ENCODE data around the gene TUBGCP6.
"Not testable (repeated sequence)": the region's sequence is repeated elsewhere in the genome, so short reads cannot be mapped to it uniquely, and the experiment has no call there.

The TUBGCP6 gene

DNA sequence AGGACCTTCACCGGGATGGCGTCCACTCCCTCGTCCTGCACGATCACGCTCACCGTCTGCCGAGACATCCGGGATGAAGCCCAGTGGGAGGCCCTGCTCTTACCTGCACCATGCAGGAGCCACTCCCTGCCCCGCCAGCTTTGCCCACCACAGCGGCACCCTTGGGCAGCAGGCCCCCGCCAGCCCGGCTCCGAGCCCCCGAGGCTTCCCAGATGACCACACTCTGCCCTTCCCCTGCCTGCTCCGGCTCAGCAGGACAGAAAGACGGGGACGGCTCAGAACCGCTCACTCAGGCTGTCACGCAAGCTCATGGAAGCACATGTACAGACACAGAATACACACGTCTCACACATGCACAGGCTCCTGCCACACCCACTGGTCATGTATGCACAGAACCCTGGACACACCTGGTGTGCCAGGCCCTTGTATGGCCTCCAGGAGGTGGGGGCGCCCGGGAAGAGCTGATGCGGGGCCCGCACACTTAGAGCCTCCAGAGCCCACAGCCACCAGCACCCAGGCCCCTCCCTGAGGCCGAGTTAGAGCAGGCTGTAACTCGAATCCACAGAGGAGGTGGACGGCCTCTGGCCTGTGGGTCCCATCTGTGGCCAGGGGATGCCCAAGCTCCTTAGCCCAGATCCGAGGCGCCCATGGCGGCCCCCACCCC, 34.3 kb upstream of the TUBGCP6 start:
- no peak for DNase-seq (ENCODE audit: low read depth)

DNA sequence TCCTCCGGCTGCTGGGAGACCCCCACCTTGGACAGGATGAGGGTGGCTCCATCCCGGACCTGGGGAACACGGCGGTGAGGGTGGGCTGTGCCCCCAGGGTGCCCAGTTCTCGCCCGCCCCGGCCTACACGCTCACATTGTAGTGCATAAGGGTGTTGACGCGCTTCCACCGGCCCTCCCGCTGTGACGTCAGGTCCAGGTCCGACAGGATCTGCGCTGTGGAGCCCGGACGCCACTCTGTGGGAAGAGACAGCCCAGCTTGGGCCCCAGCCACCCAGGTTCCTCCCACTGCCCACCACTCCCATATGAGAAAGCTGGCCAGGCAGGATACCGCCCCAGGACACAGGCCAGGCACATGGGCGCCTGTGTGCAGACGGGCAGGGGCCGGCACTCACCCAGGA, 33.6 kb upstream of the TUBGCP6 start:
- DNase-seq (ENCODE audit: low read depth) = no peak

DNA sequence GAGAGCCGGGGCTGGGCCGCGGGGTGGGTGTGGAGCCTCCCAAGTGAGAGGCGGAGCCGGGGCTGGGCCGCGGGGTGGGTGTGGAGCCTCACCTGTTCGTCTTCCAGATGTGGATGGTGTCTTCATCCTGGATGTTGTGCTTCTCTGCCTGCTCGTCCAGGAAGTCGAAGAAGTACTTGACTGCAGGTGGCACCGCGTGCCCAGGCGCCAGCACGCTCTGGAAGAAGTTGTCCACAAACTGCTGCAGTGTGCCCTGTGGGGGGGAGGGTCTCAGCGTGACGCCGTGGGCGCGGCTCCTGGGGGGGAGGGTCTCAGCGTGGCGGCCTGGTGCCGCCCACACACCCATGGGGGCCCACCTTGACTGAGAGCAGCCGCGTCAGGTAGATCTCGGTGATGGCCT, 32.9 kb upstream of the TUBGCP6 start:
- DNase-seq (ENCODE audit: low read depth) = no peak

DNA sequence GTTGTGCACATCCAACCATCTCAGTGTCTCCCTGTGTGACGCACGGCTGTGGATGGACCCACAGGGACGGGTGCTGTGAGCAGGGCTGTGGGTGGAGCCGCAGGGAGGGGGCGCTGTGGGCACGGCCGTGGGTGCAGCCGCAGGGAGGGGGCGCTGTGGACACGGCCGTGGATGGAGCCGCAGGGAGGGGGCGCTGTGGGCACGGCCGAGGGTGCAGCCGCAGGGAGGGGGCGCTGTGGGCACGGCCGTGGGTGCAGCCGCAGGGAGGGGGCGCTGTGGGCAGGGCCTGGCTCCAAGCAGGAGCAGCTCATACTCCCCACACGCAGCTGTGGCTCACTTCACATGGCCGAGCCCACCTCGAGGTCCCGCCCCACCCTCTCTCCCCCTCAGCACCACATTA, 31.3 kb upstream of the TUBGCP6 start:
- peak; percentile 87 for DNase-seq (ENCODE audit: low read depth)

DNA sequence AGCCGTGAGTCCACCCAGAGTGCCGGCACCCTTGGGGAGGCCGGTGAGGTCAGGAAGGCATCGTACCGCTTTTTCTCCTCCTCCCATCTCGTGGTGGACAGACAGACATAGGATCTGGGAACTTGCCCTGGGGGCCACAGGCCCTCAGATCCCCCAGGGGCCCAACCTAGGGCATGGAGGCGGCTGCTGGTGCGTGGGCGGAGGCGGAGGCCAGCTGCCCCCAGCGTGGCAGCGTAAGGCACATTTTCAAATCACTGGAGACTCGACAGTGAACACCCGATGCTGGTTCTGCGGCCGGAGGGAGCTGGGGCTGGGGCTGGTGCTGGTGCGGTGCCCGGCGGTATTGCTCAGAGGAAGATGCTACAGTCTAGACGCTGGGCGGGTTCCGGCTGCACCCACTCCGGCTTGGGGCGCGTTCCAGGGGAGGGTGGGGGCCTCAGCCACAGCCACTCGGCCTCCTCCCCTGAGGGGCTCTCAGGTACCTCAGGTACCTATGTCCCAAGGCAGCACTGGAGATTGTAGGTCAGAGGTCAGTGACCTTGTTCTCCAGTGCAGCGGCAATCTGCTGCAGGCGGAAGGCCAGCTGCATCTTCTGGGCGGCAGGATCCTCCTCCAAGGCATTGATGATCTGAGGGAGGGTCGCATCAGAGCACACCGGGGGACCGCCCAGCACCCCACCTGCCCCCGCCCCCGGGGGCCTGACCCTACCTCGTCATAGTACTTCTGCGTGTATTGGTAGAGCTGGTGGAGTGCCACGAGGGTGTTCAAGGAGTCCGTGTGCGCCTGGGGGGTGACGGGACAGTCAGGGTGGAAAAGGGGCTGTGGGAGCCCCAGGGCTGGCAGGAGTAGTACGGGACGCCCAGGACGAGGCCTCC, 30.6 kb upstream of the TUBGCP6 start:
- DNase-seq (ENCODE audit: low read depth) = no peak

GRCh38 chr22:50274771-50275170, 29.9 kb upstream of the TUBGCP6 start:
- no peak for DNase-seq (ENCODE audit: low read depth)

DNA sequence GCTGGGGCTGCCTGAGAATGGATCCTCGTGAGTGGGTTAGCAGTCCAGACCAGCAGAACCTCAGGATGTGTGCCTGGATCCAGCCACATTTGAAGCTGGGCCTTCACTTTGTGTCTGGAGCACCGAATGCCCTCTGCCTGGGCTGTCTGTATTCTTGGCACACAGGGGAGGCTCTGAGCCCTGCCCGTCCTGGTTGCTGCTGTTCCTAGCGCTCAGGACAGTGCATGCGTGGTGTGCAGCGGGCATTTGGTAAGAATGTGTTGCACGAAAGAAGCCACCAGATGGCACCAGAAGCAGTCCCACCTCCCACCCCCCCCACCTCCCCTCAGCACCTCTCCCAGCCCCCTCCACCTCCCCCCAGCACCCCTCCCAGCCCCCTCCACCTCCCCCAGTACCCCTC, 29.5 kb upstream of the TUBGCP6 start:
- DNase-seq (ENCODE audit: low read depth) = peak; percentile 70

DNA sequence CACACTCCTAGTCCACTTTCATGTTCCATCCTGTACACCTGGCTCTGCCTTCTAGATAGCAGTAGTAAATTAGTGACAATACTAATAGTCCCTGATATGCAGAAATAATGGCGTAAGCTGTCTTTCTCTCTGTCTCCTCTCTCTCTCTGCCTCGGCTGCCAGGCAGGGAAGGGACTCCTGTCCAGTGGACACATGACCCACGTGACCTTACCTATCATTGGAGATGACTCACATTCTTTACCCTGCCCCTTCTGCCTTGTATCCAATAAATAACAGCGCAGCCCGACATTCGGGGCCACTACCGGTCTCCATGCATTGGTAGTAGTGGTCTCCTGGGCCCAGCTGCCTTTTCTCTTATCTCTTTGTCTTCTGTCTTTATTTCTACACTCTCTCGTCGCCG, 29.0 kb upstream of the TUBGCP6 start:
- not testable (repeated sequence) for DNase-seq (ENCODE audit: low read depth)

GRCh38 chr22:50273352-50273751, 28.5 kb upstream of the TUBGCP6 start:
- DNase-seq (ENCODE audit: low read depth) = not testable (repeated sequence)

- DNase-seq (ENCODE audit: low read depth) = no peak
Observed at GRCh38 chr22:50272044-50272802, 27.4 kb upstream of the TUBGCP6 start.

- DNase-seq (ENCODE audit: low read depth) = peak; percentile 34
Observed at GRCh38 chr22:50271519-50271970, 26.7 kb upstream of the TUBGCP6 start.

DNA sequence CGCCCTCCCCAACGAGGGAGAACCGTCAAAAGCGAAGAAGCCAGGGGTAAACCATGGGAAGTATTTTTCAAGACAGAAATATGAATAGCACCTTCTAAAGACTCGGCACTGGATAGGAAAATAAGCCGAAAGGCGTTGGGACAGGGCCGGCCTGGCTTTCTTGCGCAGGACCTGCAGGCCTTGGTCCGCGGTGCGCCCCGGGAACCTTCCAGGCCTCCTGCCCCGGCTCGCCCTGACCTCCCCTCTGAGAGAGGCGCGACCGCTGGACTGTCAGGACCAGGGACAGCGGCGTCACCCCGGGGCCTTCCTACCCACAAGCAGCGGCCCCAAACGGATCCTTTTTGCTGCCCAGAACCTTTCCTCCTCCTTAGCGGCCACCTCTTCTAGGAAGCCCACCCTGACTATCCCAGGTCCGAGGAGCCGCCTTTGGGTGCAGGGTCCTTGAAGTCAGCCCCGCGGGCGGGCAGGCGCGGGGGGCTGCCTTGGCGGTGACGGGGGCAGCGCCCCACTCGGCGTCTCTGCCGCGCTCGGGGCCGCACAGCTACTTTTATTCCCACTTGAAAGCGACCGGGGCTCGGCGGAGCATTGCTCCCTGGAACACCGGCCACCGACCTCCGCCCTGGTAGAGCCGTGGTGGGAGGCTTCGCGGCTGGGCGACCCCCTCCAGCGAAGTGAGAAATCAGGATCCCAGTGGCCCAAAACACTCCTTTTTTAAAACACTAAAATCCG, 26.0 kb upstream of the TUBGCP6 start:
- DNase-seq (ENCODE audit: low read depth) = peak; percentile 62

GRCh38 chr22:50269970-50270665, 25.3 kb upstream of the TUBGCP6 start, which contains the start of gene MAPK11:
MAPK11 (minus strand) TSS chr22:50270380; CDS start chr22:50270292, 88 bp downstream.
- peak; percentile 38 for DNase-seq (ENCODE audit: low read depth)

GRCh38 chr22:50269573-50269969, 24.7 kb upstream of the TUBGCP6 start:
- no peak for DNase-seq (ENCODE audit: low read depth)

- no peak for DNase-seq (ENCODE audit: low read depth)
Observed at GRCh38 chr22:50268655-50269113, 23.9 kb upstream of the TUBGCP6 start.

DNA sequence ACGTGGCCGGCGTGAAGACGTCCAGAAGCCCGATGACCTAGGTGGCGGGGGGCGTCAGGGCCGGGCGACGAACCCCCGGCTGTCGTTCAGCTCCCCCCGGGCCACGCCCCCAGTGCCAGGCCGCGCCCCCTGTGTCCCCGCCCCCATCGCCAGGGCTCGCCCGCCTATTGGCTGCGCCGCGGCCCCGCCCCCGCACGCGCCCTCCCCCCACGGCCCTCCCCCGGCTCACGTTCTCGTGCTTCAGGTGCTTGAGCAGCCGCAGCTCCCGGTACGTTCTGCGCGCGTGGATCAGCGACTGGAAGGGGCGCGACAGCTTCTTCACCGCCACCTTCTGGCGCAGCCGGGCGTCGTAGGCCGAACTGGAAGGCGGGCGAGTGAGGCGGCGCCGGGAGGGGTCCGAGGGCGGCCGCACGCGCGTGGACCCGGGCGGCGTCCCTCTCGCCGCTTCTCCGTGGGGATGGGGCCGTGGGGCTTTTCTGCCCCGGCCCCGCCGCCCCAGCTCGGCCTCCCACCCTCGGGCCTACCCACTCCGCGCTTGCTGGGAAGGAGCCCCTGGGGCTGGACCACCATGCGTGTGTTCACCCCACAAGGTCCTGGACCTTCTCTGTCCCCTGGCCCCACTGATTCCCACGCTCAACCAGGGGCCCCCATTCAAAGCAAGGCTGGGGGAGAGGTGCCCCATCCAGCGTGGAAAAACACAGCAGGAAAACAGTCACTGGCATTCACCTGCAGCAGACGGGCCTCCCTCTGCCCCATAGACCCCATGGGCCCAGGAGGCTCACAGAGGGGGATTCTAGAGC, 23.0 kb upstream of the TUBGCP6 start:
- DNase-seq (ENCODE audit: low read depth) = peak; percentile 38

GRCh38 chr22:50266994-50267393, 22.2 kb upstream of the TUBGCP6 start:
- no peak for DNase-seq (ENCODE audit: low read depth)

- no peak for DNase-seq (ENCODE audit: low read depth)
Observed at GRCh38 chr22:50264946-50265669, 20.3 kb upstream of the TUBGCP6 start.

DNA sequence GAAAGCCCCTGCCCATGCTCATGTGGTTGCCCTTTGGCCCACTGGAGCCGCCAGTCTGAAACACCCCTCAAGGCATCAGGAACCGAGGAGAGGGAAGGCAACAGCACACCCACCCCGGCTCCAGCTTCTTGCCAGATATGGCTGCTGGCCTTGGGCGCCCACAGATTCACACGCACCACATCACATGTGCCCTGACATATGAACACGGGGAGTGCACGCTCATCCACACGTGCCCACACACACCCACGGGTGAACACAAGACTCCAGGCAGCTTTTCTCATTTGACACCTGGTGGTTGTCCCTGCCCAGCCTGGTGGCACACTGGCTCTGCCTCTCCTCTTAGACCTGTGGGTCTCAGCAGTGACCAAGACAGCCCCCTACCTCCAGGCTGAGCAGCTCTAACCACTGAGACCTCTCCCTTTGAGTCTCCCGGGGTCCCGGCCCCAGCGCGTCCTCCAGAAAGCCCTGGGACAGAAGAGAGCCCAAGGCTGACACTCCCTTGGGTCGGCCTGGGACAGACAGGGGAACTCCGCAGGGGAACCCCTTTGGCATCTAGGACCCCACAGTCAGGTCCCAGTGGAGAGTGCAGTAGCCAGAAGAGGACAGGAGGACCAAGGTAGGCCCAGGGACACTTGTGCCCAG, 19.4 kb upstream of the TUBGCP6 start:
- no peak for DNase-seq (ENCODE audit: low read depth)
